ENCODE measurements around the gene ITGB4. TPM values are rescaled to one million over a fixed set of nuclear protein-coding genes. Genes with fewer than 3 reads are reported as not detected.

The ITGB4 gene
- total RNA-seq, 1 donor from 2014 or later, result 29.0 TPM

DNA sequence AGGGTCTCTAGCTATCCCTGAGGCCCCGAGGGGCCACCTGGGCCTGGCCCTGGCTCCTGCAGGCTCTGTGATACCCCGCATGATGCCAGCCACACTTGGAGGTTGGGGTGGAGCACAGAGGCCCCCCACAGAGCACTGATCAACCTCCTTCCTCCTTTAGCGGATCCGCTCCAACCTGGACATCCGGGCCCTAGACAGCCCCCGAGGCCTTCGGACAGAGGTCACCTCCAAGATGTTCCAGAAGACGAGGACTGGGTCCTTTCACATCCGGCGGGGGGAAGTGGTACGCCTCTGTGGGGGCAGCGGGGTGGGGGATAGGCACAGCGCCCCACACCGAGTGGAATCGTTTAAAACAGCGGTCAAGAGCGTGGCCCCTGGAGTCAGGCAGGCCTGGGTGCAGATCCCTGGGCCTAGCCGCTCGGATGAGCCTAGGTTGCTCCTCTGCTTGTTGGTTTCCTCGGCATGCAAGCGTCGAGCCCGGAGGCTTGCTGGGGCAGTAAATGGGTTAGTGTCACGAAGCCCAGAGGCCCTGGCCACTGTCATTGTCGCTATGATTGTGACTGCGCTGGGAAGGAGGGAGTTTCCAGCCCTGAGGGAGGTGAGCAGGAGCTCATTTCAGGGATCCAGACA is 9.9 kb downstream of the ITGB4 start:
- DNase-seq (ENCODE audit: low read depth in 2 of 2), result no peak

DNA sequence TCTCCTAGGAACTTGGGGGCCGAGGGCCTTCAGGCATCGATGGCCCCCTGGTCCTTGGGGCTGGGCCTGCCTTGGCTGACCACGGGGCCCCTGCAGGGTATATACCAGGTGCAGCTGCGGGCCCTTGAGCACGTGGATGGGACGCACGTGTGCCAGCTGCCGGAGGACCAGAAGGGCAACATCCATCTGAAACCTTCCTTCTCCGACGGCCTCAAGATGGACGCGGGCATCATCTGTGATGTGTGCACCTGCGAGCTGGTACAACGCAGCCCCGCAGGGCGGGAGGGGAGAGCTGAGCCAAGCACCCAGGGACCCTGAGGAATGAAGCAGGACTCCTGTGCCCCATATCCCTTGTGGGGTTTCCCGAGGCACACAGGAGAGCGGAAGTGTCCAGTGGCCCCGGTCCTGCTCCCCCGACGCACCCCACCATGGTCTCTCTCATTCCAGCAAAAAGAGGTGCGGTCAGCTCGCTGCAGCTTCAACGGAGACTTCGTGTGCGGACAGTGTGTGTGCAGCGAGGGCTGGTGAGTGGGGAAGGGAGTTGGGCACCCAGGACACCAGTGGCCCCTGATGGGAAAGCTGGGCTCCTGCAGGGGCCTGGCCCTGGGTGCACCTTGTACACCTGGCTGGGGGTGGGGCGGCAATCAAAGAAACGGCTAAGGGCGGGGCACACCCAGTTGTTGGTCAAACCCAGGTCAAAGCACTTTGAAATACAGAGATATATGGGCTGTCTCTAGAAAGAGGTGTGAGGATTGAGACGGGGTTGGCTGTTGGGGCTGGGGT is 10.6 kb downstream of the ITGB4 start:
- no peak for DNase-seq (ENCODE audit: low read depth in 2 of 2)

DNA sequence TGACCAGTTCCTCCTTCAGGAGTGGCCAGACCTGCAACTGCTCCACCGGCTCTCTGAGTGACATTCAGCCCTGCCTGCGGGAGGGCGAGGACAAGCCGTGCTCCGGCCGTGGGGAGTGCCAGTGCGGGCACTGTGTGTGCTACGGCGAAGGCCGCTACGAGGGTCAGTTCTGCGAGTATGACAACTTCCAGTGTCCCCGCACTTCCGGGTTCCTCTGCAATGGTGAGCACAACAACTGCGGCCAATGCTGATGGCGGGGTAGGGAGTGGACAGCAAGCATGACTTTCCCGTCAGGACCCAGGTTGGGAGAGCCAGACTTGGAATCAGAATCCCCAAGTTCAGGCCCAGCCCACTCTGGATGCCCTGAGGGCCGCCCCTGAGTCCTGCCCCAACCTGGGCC is 12.2 kb downstream of the ITGB4 start:
- DNase-seq (ENCODE audit: low read depth in 2 of 2), result no peak

DNA sequence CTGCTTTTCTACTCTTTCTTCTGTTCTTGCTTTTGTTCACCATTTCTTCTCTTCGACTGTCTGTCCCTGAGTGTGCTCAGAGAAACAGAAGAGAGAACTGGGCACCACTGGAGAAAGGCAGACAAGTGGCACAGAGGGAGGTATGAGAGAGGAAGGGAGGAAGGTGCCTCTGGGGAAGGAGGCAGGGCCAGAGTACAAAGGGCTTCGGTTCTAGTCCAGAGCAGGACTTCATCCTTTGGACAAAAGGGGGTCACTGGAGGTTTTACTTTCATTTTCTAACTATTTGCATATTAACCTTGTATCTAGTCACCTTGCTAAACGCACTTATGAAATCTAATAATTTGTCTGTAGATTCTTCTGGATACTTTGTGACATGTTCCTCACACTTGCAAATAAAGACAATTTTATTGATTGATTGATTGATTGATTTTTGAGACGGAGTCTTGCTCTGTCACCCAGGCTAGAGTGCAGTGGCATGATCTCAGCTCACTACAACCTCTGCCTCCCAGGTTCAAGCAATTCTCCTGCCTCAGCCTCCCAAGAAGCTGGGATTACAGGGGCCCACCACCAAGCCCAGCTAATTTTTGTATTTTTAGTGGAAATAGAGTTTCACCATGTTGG is 13.5 kb downstream of the ITGB4 start:
- no peak for DNase-seq (ENCODE audit: low read depth in 2 of 2)

DNA sequence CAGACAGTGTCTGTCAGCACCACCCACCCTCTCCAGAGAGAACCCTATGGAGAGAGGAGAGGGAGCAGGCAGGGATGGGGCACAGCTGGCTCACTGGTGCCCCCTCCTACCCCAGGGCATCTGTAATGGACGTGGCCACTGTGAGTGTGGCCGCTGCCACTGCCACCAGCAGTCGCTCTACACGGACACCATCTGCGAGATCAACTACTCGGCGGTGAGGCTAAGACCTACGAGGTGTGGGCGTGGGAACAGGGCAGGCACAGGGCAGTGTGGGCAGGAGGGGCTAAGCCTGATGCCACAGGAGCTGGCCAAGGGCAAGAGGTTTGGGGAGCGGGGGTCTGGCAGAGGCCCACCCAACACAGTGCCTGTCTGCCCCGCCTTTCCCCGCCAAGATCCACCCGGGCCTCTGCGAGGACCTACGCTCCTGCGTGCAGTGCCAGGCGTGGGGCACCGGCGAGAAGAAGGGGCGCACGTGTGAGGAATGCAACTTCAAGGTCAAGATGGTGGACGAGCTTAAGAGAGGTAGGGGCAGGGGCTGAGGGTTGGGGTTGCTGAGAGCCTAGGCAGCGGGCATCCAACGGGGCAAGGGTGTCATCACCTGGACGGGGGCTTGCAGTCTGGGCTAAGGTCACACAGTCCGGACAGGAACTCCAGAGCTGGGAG is 15.0 kb downstream of the ITGB4 start:
- DNase-seq (ENCODE audit: low read depth in 2 of 2), result no peak

DNA sequence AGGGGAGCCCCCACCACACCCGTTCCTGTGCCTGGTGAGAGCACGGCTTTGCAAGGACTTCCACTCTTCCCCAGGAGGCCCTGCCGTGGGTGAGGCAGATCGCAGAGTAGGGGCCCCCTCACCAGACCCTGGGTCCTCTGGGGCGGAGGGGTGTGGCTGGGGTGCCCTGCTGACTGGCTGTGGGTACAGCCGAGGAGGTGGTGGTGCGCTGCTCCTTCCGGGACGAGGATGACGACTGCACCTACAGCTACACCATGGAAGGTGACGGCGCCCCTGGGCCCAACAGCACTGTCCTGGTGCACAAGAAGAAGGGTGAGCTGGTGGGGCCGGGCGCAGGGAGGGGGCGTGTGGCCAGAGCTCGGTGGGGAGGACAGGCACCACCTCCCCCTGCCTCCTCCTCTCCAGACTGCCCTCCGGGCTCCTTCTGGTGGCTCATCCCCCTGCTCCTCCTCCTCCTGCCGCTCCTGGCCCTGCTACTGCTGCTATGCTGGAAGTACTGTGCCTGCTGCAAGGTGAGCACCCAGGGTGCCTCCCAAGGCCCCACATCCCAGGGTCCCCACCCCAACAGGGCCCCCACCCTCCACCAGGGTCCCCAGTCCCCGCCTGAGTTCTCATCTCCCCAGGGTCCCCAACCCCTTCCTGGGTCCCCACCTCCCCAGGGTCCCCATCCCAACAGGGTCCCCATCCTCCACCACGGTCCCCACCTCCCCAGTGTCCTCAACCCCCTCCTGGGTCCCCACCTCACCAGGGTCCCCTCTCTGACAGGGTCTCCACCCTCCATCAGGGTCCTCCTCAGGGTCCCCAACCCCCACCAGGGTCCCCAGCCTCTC is 16.1 kb downstream of the ITGB4 start:
- no peak for DNase-seq (ENCODE audit: low read depth in 2 of 2)

DNA sequence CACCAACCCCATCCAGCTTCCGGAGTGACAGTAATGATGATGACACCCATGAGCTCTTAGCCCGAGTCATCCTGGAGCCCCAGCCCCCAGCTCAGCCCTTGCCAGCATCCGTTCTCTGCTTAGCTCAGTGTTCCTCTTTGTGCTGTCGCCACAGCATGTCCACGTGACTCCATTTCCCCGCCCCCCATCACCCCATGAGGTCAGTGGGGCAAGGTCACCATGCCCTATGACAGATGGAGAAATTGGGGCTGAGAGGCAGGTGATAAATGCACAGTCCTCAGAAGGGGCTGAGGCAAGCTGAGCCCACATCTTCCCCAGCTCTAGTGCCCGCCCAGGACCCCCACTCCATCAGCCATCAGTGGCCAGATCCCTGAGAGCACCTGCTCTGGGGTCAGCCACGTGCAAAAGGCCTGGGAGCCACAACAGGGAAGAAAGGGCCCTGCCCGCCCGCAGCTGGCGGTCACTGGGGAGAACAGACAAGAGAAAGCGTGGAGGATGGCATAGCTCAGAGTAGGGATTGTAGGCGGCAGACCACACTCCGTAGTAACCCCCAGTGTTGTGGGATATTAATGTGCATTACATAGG is 17.1 kb downstream of the ITGB4 start:
- DNase-seq (ENCODE audit: low read depth in 2 of 2), result peak in 1 of 2 donors; percentile 40

DNA sequence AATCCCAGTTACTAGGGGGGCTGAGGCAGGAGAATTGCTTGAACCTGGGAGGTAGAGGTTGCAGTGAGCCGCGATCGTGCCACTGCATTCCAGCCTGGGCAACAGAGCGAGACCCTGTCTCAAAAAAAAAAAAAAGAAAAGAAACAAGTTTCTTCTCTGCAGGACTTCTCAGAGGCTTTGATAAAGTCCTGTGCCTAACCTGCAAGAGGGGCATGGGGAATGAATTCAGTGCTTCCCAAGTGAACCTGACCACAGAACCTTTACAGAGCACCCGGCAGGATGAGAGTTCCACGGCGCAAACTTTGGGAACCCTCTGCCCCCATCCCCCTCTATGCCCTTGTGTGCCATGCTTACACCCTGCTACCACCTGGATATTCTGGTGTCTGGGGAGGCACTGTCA is 17.9 kb downstream of the ITGB4 start:
- no peak for DNase-seq (ENCODE audit: low read depth in 2 of 2)

DNA sequence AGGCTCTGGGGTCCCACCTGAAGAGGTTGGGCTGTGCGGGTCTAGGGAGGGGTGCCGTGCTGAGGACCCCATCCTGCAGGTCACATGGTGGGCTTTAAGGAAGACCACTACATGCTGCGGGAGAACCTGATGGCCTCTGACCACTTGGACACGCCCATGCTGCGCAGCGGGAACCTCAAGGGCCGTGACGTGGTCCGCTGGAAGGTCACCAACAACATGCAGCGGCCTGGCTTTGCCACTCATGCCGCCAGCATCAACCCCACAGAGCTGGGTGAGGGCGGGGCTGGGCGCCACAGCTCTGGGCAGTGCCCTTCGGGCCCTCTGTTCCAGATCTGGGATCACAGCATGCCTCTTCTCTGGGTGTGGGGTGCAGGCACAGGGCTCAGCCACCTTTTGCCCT is 18.5 kb downstream of the ITGB4 start:
- no peak for DNase-seq (ENCODE audit: low read depth in 2 of 2)

DNA sequence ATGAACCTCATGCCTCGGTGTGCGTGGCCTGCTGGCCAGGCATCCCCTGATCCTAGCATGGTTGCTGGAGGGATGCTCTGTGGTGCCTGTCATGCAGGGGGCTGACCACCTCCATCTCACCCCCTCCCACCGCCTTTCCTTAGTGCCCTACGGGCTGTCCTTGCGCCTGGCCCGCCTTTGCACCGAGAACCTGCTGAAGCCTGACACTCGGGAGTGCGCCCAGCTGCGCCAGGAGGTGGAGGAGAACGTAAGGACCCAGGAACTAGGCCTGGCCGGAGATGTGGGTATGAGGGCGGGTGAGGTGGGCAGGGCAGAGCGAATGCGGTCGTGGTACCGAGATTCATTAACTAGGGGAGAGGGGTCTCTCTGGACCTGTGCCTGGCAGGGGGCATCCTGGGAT is 19.0 kb downstream of the ITGB4 start:
- DNase-seq (ENCODE audit: low read depth in 2 of 2), result no peak

DNA sequence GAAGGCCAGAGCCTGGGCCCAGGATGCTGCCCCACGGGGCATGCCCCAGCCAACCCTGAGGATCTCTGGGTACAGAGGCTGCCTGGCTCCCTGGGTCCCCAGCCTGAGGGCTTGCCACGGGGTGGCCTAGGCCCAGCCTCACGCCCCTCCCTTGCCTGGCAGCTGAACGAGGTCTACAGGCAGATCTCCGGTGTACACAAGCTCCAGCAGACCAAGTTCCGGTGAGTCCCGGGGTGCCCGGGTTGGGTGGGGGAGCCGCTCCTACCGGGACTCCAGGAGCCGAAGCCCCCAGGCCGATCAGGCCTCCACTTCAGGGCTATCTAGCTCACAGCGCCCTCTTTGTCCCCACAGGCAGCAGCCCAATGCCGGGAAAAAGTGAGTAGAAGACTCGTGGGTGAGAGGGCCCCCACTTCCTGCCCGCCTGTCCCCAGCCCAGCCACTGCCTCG is 19.4 kb downstream of the ITGB4 start:
- DNase-seq (ENCODE audit: low read depth in 2 of 2), result no peak

DNA sequence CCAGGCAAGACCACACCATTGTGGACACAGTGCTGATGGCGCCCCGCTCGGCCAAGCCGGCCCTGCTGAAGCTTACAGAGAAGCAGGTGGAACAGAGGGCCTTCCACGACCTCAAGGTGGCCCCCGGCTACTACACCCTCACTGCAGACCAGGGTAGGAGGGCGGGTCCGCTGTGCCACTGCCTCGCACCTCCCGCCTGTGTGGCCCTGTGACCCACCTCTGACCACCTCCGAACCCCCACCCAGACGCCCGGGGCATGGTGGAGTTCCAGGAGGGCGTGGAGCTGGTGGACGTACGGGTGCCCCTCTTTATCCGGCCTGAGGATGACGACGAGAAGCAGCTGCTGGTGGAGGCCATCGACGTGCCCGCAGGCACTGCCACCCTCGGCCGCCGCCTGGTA is 21.1 kb downstream of the ITGB4 start:
- DNase-seq (ENCODE audit: low read depth in 2 of 2), result no peak

DNA sequence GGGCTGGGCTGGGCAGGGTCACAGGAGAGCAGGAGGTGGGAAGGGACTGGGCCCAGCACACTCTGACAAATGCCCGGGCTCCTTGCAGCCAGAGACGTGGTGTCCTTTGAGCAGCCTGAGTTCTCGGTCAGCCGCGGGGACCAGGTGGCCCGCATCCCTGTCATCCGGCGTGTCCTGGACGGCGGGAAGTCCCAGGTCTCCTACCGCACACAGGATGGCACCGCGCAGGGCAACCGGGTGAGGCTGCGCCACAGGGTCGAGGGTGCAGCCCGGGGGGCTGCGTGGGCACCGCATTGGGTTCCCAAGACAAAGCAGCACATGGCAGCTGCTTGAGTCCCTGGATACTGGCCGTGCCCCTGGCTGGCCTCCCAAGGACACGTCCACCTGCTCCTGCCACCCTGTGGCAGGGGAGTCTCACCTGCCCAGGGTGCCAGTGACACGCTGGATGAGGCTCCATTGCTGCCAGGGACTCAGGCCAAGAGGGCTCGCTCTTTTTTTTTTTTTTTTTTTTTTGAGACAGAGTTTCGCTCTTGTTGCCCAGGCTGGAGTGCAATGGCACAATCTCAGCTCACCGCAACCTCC is 22.5 kb downstream of the ITGB4 start:
- no peak for DNase-seq (ENCODE audit: low read depth in 2 of 2)

DNA sequence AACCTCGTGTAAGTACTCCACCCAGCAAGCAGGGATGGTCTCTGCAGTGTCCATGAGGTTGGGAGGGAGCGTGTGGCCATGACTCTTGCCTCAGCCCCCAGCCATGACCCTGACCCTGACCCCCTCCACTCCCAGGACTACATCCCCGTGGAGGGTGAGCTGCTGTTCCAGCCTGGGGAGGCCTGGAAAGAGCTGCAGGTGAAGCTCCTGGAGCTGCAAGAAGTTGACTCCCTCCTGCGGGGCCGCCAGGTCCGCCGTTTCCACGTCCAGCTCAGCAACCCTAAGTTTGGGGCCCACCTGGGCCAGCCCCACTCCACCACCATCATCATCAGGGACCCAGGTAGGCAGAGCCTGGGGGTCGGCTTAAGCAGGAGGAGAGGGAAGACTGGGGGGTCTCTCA is 27.4 kb downstream of the ITGB4 start:
- DNase-seq (ENCODE audit: low read depth in 2 of 2), result no peak

DNA sequence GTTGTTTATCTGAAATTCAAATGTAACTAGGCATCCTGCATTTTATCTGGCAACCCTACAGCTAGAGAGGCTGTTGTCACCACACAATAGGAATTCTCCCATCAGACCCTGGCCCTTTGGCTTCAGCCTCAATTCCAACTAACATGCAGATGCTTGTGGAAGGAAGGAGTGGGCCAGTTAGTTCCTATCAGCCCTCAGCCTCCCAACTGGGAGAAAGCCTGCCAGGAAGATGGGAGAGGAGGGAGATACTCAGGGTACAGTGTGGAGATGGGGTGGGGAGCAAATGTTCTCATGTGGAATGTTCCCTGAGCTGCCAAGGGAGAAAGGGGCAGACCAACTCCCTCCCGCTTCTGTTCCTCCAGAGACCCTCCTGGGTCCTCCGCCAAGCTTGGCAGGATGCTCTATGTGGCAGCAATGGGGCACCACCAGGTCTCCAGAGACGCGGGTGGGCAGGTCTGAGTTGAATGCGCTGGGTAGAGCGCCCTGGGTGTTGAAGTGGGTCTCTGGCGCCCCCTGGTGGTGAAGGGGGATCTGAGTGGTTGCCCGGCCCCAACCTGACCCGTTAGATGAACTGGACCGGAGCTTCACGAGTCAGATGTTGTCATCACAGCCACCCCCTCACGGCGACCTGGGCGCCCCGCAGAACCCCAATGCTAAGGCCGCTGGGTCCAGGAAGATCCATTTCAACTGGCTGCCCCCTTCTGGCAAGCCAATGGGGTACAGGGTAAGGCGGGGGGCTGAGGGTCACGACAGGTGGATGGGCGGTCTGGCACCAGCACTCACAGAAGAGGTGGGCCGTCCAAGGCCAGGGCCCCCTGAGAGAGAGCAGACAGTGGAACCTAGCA is 28.5 kb downstream of the ITGB4 start:
- DNase-seq (ENCODE audit: low read depth in 2 of 2), result peak; percentile 76 to 82

DNA sequence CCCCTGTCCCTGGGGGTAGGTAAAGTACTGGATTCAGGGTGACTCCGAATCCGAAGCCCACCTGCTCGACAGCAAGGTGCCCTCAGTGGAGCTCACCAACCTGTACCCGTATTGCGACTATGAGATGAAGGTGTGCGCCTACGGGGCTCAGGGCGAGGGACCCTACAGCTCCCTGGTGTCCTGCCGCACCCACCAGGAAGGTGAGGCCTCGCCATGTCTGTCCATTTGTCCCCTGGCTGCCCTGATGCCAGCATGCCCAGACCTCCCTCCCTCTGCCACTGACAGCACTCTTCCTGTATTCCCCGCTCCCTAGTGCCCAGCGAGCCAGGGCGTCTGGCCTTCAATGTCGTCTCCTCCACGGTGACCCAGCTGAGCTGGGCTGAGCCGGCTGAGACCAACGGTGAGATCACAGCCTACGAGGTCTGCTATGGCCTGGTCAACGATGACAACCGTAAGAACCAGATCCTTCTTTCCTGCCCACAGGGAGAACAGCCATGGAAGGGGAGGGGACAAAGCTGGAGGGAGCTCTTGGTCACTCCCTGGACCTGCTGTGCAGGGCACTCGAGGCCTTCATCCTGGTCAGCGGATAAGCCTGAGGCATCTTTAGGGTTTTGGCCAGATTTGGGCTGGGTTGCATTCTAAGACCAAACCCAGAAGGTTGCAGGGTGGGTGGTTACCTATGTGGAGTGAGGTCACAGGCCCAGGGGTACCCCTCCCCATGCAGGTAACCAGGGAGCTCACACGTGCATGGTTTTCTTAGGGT is 29.6 kb downstream of the ITGB4 start:
- no peak for DNase-seq (ENCODE audit: low read depth in 2 of 2)

DNA sequence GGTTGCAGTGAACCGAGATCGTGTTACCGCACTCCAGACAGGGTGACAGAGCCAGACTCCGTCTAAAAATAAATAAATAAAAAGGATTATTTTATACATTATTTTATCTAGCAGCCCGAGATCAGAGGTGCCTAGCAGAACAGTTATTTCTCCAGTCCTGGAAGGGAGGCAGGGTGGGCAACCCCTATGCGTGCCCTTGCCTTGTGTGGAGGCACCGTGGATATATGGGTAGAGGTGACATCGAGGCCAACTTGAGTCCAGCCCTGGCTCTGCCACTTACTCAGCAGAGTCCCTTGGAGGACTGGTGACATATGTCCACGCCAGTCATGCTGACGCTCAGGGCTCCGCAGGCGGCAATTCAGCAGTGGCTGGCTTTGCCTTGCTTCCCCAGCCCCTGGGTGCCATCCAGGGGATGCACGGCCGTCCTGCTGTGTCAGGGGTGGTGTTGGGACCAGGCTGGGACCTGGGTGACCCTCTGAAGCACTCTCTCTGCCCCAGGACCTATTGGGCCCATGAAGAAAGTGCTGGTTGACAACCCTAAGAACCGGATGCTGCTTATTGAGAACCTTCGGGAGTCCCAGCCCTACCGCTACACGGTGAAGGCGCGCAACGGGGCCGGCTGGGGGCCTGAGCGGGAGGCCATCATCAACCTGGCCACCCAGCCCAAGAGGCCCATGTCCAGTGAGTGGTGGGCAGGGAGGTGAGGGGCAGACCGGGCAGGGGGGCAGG is 30.6 kb downstream of the ITGB4 start:
- no peak for DNase-seq (ENCODE audit: low read depth in 2 of 2)

DNA sequence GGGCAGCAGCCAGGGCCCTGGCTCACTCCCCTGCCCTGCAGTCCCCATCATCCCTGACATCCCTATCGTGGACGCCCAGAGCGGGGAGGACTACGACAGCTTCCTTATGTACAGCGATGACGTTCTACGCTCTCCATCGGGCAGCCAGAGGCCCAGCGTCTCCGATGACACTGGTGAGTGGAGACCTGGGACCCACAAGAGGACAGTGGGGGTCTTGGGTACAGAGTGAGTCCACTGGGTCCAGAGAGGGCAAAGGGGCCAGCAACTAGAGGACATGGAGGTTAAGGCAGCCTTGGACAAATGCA is 31.1 kb downstream of the ITGB4 start:
- no peak for DNase-seq (ENCODE audit: low read depth in 2 of 2)

All from lung microvascular endothelial cell (primary cell).